Measurements from ENCODE around the gene ADNP.

Gene ADNP

DNA sequence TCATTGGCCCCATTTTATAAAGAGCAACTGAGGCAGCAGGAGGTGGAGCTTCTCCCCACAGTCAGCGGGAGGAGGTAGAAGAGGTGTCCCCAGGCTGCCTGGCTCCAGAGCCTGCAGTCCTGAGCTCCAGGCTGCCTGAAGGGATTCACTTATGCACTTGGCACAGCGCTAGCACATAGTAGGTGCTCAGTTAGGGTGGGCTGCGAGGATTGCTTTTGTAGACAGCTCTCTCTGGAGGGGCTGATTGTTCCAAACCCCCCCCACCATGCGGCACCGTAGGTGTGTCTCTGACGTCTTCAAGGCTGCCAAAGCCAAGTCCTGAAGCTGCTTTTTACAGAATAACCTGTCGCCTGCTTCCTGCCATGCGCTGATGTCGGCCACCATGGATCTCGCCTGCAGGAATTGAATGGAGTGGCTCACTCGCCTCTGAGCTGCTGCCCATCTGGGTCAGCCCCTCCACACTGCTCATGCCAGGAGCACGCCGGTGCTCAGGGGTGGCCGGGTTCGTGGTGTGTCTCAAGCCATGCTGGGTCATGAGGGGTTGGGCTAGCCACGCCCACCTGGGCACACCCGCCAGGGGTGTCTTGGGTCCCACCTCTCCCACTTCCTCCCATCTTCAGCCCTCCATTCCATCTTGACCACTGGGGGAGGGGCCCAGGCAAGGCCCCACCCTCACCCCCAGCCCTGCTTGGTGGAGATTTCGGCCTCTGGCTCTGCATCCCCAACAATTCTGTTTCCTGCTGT lies 76.6 kb downstream of the ADNP start:
- TF ChIP-seq, protein P1, sequence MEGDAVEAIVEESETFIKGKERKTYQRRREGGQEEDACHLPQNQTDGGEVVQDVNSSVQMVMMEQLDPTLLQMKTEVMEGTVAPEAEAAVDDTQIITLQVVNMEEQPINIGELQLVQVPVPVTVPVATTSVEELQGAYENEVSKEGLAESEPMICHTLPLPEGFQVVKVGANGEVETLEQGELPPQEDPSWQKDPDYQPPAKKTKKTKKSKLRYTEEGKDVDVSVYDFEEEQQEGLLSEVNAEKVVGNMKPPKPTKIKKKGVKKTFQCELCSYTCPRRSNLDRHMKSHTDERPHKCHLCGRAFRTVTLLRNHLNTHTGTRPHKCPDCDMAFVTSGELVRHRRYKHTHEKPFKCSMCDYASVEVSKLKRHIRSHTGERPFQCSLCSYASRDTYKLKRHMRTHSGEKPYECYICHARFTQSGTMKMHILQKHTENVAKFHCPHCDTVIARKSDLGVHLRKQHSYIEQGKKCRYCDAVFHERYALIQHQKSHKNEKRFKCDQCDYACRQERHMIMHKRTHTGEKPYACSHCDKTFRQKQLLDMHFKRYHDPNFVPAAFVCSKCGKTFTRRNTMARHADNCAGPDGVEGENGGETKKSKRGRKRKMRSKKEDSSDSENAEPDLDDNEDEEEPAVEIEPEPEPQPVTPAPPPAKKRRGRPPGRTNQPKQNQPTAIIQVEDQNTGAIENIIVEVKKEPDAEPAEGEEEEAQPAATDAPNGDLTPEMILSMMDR (IDR thresholded peaks at IDR 0.05; ENCODE audit: low read depth, low read length) = no peak
- no peak for DNase-seq (ENCODE audit: extremely low read depth, low read depth)

DNA sequence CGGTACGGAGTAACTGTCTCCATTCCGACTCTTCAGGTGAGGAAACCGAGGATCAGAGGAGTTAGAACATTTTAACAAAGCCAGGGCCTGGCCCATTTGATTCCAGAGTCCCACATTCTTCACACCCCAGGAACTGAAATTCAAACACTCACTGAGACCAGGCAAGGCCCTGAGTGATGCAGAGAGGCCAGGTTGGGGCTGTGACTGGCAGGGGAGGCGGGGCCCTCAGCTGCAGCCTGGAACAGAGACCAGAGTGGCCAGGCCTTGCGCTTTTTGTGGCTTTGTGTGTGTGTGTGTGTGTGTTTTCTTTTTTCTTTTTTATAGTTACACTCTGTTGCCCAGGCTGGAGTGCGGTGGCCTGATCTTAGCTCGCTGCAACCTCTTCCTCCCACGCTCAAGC lies 79.2 kb downstream of the ADNP start:
- TF ChIP-seq, protein P1 (IDR thresholded peaks at IDR 0.05; ENCODE audit: low read depth, low read length) = no peak

DNA sequence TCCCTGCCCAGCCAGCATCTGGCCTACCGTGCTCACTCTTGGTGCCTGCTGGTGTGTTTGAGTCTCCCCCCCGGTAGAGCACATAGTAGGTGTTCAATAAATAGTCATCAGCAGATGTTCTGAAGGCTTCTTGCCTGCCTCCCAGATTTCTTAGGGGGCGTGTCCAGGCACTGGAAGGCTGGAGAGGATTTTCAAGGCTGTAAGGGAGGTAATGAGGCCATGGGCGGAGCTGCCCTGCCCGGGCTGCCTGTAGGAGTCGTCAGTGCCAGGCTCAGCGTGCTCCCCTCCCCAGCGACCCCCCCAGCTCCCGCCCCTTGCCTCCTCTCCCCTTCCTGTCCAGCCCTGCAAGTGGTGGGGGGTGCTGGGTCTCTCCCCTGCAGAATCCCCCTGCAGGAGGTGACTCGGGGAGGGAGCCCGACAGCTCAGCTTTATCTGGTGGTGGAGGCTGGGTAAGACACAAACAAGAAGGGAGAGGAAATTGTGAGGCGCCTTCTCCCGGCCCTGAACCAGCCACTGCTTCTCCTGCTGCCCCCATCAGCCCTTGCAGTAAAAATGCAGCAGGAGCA lies 80.4 kb downstream of the ADNP start:
- TF ChIP-seq, protein P1 (IDR thresholded peaks at IDR 0.05; ENCODE audit: low read depth, low read length) = no peak
- no peak for DNase-seq (ENCODE audit: extremely low read depth, low read depth)

More for the DNA sequence above, 79.2 kb downstream of the ADNP start:
- no peak for DNase-seq (ENCODE audit: extremely low read depth, low read depth)

DNA sequence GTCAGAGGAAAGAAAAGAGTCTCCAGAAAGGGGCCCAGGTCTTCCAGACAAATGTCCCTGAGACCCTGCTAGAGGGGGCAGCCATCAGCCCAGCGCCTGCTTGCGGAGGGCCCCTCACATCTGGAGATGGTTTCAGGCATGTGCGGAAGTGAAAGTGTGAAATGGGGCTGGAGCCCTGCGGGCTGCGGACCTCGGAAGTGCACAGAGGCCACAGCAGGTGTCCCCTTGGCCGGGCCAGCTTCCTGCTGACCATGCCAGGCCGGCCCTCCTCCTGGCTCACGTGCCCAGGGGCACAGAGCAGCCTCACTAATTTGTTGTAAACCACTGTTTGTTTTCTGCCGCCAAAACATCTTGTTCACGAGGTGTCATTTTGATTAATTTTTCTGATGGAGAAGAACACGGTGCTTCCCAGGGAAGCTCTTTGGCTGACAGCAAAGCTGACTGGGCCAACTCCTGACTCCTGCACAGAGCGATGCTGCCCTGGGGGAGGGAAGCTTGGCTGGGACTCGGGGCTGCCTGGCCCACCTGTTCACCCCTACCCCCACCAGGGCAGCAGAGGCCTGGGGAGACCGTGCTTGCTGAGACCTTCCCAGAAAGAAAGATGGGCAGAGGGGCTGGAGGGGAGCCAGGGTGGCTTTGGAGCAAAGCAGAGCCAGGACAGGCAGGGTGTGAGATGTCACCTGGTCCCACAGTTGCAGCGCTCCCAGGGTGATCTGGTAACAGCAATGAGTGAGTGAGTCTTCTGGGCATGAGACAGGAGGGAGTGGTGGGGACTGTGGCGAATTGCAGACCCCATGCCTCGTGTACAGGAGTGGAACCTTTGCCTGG lies 82.2 kb downstream of the ADNP start:
- no peak for DNase-seq (ENCODE audit: extremely low read depth, low read depth)

DNA sequence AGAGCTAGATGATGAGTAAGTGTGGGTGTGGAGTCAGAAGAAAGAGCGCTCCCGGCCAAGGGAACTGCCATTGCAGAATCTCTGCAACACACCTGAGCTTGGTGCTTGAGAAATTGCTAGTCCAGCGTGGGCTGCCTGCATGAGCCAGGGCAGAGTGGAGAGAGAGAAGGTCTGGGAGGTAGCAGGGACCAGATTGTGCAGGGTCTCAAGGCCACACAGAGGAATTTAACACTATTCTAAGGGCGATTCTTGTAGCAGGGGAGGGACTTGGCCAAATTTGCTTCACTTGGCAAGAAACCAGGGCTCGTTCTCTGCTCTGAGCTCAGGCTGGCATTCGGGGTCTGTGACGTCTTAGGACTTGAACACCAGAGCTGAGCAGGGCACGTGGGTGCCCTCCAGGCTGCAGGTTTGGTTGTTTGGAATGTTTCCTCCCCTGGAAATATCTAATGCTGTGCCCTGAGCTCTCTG lies 82.9 kb downstream of the ADNP start:
- TF ChIP-seq, protein P1 (IDR thresholded peaks at IDR 0.05; ENCODE audit: low read depth, low read length) = no peak
- DNase-seq (ENCODE audit: extremely low read depth, low read depth) = no peak

More for the DNA sequence above, 82.2 kb downstream of the ADNP start:
- TF ChIP-seq, protein P1 (IDR thresholded peaks at IDR 0.05; ENCODE audit: low read depth, low read length) = no peak

DNA sequence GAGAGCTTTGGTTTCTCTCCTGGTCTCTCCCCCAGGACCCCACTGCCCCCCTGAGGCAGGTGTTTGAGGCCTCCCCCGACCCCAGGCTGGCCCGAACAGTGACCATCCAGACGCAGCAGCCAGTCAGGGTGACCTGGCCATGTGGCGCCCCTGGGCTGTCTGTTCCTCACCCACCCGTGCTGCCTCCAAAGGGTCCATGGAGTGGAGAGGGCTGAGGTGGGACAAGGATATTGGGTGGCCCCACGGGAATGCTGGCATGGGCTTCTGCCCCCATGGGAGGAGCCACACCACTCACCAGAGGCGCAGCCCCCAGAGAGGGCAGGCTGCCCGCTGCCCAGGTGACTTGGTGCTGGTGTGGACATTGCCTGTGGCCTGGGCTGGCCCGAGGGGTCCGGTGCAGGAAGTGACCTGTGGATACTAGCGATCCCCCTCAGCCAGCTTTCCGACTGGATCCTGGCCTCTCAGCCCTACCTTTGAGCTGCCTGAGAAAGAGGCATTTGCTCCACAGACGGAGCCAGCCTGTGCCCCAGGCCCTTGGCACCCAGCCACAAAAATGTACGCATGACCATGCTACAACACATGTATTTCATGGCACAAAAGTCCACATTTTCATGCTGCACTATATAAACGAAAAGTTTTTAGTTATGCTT lies 85.5 kb downstream of the ADNP start:
- TF ChIP-seq, protein P1 (IDR thresholded peaks at IDR 0.05; ENCODE audit: low read depth, low read length) = no peak
- no peak for DNase-seq (ENCODE audit: extremely low read depth, low read depth)
